Coronary artery (tissue), 2 donors: ENCODE results near the gene GTPBP10.

Experiments
- DNase-seq: peaks from one replicate; pipeline ENCODE4 v3.0.0-alpha.2; 2017; ENCODE audit warnings: low spot score
- H3K27ac ChIP-seq, 2 donors: fragments of 200-600 bp; sonication (generic); one replicate each; pipeline ENCODE4 v1.5.1; 2016 to 2019
- H3K4me3 ChIP-seq: fragments of 200-600 bp; sonication (generic); 2 replicates; pipeline ENCODE4 v1.5.1; 2016; ENCODE audit warnings: mild to moderate bottlenecking, moderate library complexity
- TF ChIP-seq, protein P1 (sequence below): fragments of 200-600 bp; sonication (generic); IDR thresholded peaks from one replicate; pipeline ENCODE4 v1.5.1; 2019; ENCODE audit warnings: antibody characterized with exemption

GTPBP10 gene

GRCh38 chr7:90401989-90402388, 55.5 kb downstream of the GTPBP10 start:
- no peak overlapping the region for H3K4me3 ChIP-seq
- no peak for DNase-seq
- TF ChIP-seq, protein P1, sequence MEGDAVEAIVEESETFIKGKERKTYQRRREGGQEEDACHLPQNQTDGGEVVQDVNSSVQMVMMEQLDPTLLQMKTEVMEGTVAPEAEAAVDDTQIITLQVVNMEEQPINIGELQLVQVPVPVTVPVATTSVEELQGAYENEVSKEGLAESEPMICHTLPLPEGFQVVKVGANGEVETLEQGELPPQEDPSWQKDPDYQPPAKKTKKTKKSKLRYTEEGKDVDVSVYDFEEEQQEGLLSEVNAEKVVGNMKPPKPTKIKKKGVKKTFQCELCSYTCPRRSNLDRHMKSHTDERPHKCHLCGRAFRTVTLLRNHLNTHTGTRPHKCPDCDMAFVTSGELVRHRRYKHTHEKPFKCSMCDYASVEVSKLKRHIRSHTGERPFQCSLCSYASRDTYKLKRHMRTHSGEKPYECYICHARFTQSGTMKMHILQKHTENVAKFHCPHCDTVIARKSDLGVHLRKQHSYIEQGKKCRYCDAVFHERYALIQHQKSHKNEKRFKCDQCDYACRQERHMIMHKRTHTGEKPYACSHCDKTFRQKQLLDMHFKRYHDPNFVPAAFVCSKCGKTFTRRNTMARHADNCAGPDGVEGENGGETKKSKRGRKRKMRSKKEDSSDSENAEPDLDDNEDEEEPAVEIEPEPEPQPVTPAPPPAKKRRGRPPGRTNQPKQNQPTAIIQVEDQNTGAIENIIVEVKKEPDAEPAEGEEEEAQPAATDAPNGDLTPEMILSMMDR: no peak
- no peak overlapping the region for H3K27ac ChIP-seq

DNA sequence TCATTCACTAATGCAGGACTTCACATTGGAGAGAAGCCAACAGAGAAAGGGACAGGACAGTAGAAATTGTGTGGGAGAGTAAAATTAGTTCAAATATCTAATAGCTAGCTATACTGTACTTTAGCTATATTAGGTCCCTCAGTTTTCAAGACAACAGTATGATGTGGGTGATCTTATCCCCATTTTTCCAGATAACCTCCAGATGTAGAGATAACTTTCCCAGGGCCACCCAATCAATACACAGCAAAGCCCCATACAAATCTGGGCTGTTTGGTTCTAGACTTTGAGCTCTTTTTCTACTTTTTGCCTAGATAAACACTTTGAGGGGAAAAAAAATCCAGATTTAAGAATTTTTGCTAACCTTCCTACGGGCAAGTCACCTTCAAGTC, 56.3 kb downstream of the GTPBP10 start:
- DNase-seq: no peak
- peak overlapping the region; percentile 72 for H3K4me3 ChIP-seq
- TF ChIP-seq, protein P1: no peak
- peak overlapping the region; percentile 85 to 94 for H3K27ac ChIP-seq

DNA sequence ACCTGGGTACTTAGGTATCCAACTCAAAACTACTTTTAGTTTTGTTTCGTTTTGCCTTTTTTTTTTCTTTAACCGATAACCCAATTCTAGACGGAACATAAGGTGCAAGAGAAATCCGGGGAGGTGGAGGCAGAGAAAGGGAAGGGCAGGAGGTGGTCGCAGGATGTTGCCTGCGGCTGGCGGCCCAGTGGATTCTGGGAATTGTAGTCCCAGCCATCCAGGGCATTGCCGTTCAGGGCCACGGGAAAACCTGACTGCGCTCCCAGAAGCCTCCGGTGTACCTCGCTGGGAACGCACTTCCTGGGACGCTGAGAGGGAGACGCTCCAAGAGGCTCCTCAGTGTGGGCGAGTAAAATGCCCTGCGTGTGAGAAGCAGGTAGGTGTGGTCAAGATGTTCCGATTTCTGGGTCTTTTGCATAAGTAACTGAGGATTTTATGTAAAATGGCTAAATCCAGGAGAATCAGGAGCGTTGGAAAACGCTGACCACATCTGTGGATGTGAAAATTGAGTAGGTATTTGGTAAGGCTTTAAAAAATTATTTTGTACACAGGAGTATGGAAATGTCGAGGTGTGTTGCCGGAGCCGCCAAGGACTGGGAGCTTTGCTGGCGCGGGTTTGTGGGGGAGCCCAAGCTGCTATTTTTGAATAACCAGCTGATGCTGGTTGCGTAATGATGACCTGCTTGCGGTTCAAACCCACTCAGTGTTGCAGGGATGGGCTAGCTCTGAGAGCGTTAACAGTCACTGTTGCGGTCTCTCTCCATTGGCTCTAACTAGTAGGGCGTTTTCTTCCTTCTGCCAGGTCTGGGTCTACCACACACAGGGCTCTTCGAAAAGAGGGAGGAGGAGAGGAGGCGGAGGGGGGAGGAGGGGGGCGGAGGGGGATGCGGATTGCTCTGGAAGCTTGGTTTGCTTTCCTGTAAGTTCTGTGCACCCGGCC, 56.9 kb downstream of the GTPBP10 start, which contains the start of gene CLDN12:
TSS of gene CLDN12 (plus strand) at position 288 of the 940 bp plus-strand sequence. CDS start 9,216 bp downstream, outside the sequence.
- peak within 1 kb of the TSS; percentile 85 to 94 for H3K27ac ChIP-seq
- DNase-seq: peak; percentile 89
- TF ChIP-seq, protein P1: no peak
- peak within 1 kb of the TSS; percentile 72 for H3K4me3 ChIP-seq

GRCh38 chr7:90404777-90405176, 58.3 kb downstream of the GTPBP10 start:
- H3K27ac ChIP-seq: no peak overlapping the region
- no peak for DNase-seq
- H3K4me3 ChIP-seq: no peak overlapping the region
- TF ChIP-seq, protein P1: no peak

DNA sequence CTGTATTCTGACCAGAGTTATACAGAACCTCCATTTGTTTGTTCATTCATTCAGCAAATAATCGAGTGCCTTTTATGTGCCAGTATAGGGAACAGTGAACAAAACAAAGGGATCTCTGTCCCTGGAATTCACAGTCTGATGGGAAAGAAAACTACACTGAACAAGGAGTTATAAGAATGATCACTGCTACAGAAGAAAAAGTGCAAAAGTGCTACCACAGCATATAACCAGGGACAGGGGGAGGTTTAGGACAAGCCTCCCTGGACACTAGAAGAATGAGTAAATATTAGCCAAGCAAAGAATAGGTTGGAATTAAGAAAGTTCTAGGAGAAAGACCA, 60.9 kb downstream of the GTPBP10 start:
- H3K27ac ChIP-seq: no peak overlapping the region
- no peak for DNase-seq
- H3K4me3 ChIP-seq: no peak overlapping the region

GRCh38 chr7:90408142-90408541, 61.6 kb downstream of the GTPBP10 start:
- Histone ChIP-seq H3K27ac (no peak overlapping the region), H3K4me3 (no peak overlapping the region)
- TF ChIP-seq, protein P1: no peak
- no peak for DNase-seq

More for the DNA sequence above, 60.9 kb downstream of the GTPBP10 start:
- TF ChIP-seq, protein P1: no peak

DNA sequence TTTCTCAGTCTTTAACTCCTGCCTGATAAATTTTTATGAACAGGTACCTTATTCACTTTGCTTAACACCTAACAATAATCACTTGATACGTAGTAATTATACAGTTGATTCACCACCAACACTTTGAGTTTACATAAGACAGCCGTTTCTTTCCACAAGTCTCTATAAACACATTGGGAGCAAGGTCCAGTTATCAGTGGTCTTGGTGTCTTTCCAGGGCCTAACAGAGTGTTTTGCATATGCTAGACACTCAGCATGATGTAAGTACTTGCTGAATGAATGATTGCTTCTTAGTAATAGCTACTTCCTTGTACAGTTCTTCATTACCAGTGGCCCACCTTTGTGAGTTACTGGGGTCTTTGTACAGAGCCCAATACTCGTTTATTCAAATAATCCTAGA, 63.2 kb downstream of the GTPBP10 start:
- TF ChIP-seq, protein P1: no peak

More for the DNA sequence above, 63.2 kb downstream of the GTPBP10 start:
- Histone ChIP-seq H3K4me3 (no peak overlapping the region), H3K27ac (no peak overlapping the region)
- DNase-seq: no peak
